GM18519 (cell line): ENCODE results near the gene CPLX1.

Experiments used
- ATAC-seq: cut with Tn5 transposase; IDR thresholded peaks from one replicate; pipeline ENCODE4 v1.9.1; 2021; ENCODE audit warnings: mild to moderate bottlenecking, moderate library complexity; ENCODE audit not compliant: unreplicated experiment, low FRiP score

The CPLX1 gene

DNA sequence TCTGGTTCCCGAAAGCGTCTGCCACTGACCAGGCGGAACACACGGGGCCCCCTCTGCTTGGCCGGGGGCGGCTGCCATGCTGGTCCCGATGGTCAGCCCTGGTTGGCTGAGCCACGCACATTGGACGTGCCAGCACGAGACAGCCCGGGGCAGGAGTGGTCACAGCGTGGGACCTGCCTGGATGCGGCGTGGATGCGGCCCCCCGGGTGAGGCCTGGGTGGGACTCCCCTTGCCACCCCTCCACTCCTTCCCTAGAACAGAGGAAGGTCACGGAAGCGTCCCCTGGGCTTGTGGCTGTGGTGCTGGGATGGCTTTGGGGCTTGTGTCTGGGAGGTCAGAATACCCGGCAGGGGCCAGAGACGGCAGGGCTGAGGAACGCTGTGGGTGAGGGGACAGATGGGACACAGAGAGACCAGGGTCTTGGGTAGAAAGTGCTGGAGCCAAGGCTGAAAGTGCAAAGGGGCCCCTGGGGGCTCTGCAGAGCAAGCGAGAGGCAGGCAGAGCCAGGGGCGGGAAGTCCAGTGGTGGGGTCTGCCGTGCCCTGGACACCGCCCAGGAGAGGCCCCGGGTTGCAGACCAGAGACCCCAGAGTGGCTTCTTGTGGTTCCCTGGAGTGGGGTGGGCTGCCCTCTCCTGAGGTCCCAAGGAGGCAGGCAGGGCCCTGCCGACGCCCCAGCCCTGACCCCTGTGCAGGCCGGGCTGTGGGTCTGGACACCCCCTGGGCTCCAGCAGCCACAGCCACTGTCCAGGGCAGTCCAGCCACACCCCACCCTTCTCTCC is 8.6 kb upstream of the CPLX1 start:
- ATAC-seq: no peak

GRCh38 chr4:833731-834367 is 7.9 kb upstream of the CPLX1 start:
- ATAC-seq: no peak

GRCh38 chr4:833156-833555 is 7.2 kb upstream of the CPLX1 start:
- no peak for ATAC-seq

- ATAC-seq: no peak
Measured at GRCh38 chr4:832536-832935, 6.6 kb upstream of the CPLX1 start.

- no peak for ATAC-seq
Measured at GRCh38 chr4:832108-832507, 6.2 kb upstream of the CPLX1 start.

DNA sequence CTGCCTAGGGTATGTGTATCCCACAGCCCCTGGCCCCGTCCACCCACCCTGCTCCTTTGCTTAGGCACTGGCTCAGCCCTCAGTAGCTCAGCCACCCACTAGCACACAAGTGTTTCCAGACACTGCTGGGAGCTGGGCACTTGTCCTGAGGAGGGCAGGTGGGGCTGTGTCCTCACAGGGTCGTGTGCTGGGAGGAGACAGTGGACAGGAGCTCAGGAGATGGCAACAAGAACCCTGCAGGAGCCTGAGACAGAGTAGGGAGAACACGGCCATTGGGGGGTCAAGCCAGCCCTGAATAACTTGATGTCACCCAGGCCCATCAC is 5.5 kb upstream of the CPLX1 start:
- no peak for ATAC-seq

DNA sequence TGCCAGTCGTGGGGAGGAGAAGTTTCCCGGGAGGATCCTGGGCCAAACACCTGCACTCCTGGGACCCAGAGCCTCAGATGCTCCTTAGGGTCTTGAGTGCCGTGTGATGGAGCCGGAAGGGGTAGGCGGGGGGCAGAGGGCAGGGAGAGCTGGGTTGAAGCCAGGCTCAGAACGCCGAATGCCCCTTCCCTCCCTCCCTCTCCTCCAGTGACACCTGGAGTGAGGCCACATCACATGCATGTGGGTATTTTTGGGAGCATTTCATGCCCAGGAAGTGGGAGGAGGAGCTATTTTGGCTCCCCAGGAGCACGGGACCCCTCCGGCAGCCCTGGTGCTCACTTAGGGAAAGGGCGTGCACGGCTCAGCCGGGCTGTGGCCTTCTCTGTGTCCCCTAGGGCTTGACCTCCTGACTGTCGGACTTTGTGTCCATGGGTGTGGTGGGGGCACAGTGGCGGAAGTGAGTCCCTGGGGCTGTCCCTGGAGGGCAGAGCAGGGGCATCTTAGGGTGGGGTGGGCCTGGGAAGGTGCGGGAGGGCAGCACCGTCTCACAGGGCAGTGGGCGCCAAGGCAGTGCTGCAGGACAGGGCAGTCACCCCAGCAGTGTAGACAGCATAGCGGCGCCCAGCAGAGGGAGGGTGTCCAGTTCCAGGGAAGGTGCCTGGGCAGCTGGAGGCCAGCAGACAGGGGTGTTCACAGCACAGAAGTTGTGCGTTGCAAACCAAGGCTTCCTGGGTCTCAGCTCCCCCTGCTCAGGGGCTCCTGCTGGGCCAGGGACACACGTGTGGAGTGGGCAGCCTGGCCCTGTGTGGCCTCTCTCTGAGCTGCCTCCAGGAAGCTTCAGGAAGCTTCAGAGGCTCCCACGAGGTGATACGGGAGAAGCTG is 4.9 kb upstream of the CPLX1 start:
- no peak for ATAC-seq

DNA sequence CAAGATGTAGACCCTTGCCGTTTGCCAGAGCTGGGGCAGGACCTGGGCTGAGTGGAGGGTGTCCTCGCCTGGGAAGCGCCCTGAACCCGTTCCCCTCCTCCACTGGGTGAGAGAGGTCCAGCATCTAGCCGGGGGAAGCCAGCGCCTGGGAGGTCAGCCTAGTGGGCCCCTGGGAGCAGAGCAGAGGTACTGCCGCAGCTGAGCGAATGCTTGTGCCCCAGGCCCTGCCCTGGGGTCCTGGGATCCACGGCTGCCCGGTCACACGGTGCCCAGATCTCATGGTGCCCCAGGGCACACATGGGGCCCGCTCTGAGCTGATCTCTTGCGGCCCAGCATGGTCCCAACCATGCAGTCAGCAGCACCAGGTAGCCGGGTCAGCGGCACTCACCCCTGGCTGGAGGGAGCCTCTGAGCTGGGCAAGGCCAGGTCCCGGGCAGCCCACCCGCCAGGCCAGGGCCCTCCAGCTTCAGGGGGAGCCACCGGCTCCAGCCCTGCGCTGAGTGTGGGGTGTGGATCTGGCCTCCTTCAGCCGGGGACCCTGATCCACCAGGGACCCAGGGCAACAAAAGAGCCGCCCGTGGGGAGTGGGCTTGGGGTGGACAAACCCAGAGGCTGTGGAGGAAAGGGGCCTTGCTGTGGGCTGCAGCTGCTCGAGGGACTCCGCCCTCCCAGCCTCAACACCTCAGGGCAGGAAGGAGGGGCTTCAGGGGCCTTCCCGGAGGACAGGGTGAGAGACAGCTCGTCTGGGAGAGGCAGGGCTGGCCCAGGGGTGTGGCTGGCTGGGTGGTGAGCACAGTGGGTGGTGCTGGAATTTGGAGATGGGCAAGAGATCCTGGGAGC is 4.1 kb upstream of the CPLX1 start:
- no peak for ATAC-seq

- ATAC-seq: no peak
Measured at GRCh38 chr4:829291-829690, 3.4 kb upstream of the CPLX1 start.

GRCh38 chr4:828641-829271 is 2.8 kb upstream of the CPLX1 start:
- ATAC-seq: no peak

DNA sequence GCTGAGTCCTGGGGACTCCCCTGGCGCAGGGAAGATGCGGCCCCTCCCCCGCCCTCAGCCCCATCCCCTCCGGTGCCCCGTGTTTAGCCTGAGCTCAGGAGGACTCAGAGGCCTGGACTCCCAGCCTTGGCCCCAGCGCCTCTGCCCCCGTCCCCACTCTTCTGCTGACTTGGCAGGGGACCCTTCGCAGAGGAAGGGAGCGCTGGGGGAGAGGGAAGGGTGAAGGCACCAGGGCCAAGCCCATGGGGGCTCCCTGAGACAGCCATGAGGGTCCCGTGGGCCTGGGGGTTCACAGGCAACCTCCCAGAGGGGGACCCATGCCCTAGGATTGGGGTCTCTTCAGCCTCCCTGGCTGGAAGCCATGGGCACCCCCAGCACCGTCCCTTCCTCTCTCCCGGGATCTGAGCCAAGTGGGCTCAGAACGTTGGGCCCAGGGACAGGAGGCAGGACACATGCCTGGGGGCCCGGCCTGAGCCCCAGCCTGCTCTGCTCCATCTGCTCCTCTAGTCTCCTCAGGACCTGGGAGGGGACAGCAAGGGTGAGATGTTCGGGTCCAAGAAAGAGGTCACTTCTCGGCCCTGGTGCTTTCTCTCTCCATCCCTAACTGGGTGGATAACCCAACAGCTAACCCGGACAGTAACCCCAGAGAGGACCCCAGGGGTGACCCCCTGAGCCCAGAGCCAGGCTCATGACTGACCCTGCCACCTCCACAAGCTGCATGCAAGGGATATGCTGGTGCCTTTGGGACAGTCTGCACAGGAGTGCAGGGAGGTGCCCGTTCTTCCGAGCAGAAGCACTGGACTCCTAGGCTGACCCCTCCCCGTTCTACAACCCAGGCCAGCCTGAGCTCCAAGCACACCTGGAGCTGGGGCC is 1.5 kb upstream of the CPLX1 start:
- ATAC-seq: no peak

- no peak for ATAC-seq
Measured at GRCh38 chr4:826508-827208, 729 bp upstream of the CPLX1 start.

GRCh38 chr4:825063-825970 is 612 bp downstream of the CPLX1 start:
- no peak for ATAC-seq

GRCh38 chr4:824461-825062 is 1.4 kb downstream of the CPLX1 start:
- ATAC-seq: no peak

DNA sequence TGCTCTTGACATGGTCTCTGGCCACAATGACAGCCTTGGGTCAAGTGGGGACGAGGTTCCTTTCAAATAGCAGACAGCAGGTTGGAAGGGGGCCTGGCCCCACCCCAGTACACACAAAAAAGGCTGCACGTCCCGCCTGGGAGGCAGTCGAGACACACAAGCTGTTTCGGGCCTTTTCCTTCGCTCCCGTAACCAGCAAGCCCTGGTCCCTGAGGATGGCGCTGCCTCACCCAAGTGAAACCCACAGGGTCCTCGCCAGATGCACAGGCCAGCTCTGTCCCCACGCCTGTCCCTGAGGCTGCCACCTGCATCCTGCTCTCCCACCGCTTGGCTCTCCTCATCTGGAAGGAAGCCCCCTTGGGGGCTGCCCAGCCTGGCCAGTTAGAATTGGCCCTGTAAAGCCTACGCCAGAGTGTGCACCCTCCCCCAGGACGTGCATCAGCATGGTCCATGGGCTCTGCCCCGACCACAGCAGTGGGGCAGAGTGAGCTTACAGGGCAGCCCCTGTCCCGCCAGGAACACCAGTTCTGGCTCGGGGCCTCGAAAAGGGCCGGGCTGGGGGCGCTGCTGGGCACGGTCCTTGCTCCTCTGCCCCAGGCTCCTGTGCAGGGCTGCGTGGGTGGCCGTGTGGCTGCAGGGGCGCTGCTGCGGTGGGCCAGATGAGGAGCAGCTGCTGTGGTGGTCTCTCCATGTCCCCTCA is 2.0 kb downstream of the CPLX1 start:
- ATAC-seq: no peak

- no peak for ATAC-seq
Measured at GRCh38 chr4:823176-823760, 2.7 kb downstream of the CPLX1 start.
